ENCODE measurements around the gene BPIFB4.
A peak's percentile ranks its signal among the peaks of the same experiment; 100 is the strongest.
"Not testable (repeated sequence)": the region's sequence is repeated elsewhere in the genome, so short reads cannot be mapped to it uniquely, and the experiment has no call there.

BPIFB4 gene

DNA sequence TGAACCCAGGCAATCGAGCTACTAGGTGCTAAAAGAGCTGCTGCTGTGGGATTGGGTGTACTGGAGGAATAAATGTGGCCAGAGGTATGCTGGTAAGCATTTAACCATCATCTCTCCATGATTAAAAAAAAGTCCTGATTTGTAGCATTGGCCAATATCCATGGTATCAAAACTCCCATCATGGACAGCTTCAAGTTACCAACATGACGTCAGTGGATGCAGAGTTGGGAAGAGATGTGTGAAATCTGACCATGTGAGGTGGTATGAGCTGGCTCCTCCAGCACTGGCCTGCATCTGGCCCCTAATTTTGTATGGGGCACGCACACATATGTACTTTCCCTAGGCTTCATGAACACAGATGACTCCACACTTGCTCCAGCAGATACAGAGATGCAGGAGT is 11.7 kb downstream of the BPIFB4 start:
- DNase-seq: no peak

DNA sequence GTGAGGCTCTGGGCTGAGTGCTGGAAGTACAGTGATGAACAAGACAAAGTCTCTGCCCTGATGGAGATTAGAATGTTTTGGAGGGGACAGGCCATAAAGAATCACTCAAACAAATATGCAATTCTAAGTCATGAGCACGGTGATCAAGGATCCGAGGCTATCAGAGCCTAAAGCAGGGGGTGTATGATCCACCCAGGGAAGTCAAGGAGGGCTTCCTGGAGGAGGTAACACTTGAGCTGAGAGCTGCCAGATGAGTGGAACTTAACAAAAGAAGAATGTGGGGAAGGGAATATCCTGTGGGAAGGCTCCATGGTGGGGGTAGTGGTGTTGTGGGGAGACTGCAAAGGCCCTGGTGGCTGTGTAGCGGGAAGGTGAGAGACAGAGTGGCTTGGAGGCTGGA is 12.2 kb downstream of the BPIFB4 start:
- DNase-seq: no peak

DNA sequence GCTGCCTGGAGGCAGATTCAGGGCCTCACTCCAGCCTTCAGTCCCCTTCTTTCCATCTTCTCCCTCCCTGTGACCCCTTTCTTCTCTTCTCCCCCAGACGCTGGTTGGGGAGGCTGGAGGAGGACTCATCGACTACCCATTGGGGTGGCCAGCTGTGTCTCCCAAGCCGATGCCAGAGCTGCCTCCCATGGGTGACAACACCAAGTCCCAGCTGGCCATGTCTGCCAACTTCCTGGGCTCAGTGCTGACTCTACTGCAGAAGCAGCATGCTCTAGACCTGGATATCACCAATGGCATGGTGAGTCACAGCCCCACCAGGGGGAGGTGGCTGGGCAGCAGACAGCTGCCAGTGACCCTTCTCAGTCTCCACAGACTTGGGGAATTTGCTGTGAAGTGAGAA is 12.9 kb downstream of the BPIFB4 start:
- DNase-seq: no peak

DNA sequence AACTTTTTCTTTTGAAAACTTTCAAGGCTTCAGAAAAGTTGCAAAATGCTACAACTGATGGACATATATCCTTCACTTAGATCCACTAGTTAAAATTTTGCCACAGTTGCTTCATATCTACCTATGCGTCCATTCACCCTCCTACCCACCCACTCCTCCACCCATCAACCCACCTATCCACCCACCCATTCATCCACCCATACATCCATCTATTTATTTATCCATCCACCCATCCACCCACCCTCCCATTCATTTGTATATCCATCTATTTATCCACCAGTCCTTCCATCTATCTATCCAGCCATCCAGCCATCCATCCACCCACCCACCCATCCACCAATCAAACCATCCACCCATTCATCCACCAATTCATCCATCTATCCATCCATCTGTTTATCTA is 13.6 kb downstream of the BPIFB4 start:
- no peak for DNase-seq

DNA sequence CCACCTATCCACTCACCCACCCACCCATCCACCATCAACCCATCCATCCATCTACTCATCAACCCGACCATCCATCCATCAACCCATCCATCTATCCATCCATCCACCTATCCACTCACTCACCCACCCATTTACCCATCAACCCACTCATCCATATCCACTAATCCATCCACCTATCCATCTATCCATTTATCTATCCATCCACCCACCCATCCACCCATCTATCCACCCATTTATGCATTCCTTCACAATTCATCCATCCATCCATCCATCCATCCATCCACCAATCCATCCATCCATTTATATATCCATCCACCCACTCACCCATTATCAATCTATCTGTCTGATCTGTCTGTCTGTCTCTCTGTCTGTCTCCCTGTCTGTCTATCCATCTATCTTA is 14.1 kb downstream of the BPIFB4 start:
- DNase-seq: no peak

DNA sequence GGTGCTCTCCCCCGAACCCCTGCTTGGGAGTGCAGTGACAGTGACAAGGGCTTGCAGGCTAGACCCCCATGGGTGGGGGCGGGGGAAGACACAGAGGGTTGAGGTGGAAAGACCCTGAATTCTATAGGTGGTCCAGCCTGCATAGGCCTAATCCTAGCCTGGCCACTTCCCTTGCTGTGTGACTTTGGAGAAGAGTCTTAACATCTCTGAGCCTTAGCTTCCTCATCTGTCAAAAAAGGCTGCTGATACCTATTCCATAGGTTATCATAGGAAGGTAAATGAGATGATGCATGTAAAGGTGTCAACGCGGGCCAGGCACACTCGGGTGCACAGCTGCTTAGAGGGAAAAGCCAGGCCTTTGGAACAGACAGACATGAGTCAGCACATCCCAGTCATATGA is 15.8 kb downstream of the BPIFB4 start:
- no peak for DNase-seq

DNA sequence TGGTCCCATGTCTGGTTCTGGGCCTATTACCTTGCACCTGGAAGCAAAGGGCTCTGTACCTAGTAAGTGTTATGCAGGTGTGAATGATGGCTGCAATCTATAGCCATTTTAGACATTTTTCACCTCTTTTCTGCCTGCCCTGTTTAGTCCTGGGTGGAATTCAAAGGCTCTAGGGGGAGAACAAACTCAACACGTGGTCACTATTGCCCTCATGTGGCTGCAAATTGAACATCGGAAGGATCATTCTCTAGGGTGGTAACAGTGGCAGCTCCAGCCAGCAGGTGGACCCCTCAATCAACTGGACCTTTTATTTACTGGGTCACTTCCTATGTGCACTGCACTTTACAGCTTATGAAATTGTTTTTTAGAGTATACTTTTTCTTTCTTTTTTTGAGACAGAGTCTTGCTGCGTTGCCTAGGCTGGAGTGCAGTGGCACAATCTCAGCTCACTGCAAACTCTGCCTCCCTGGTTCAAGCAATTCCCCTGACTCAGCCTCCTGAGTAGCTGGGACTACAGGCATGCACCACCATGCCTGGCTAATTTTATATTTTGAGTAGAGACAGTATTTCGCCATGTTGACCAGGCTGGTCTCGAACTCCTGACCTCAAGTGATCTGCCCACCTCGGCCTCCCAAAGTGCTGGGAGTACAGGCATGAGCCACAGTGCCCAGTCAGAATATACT is 16.6 kb downstream of the BPIFB4 start:
- peak; percentile 71 for DNase-seq

DNA sequence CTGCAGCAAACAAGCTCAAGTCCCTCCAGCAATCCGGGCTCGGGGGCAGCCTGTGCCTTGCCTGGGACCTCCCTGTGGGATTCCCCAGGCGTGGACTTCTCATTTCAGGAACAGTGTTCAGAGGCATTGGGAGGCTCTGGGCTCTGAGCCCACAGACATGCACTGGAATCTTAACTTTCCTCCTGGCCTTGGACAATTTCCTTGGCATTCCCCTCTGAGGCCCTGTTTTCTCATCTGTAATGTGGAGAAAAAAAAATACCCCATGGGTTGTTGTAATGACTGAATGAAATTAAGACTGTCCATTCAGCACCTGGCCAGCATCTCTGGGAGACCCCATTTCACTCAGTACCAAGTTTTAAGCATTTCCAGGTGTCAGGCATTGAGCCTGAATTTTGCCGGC is 17.6 kb downstream of the BPIFB4 start:
- DNase-seq: no peak

DNA sequence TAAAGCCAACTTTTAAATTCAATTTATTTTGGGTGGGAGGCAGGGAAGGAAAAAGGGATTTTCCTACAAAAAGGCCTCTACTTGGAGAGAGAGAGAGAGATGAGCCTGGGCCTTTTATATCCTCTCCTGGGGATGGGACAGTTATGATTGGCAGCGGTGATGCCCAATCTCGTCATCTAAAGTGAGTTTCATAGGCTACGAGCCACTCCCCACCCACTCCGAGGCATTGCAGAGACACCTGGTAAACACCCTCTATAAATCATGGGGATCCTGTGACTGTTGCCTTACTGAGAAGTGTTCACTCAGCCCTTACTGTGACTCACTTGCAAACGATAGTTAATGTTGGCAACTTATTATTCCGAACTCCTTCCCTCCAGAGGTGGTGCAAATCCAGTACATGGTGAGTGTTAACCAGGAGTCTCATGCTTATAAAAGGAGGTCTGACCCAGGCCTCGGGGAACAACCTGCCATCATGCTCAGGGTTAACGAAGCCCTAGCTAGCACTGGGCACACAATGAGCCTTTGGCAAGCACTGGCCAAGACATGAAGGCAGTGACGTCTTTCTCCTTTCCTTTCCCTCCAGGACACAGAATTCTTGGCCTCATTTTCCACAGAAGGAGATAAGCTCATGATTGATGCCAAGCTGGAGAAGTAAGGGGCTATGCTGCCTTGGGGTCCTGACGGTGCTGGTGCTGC is 20.5 kb downstream of the BPIFB4 start:
- DNase-seq: no peak

DNA sequence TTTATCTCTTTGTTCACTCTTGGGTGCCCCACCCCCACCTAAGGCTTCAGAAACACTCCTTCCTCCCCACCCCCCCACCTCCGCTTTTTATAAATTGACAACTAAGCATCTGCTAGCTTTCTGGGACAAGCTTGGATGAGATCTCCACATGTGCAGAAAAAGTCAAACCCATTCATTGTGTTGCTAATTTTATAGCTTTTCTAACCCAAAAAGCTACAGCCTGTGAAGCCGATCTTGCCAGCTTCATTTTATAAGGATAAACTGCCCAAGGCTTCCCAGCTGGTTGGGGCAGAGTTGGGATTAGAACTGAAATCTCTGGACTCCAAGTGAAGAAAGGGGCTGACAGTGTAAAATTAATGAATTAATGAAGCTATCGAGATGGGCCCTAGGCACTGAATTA is 24.1 kb downstream of the BPIFB4 start:
- no peak for DNase-seq

DNA sequence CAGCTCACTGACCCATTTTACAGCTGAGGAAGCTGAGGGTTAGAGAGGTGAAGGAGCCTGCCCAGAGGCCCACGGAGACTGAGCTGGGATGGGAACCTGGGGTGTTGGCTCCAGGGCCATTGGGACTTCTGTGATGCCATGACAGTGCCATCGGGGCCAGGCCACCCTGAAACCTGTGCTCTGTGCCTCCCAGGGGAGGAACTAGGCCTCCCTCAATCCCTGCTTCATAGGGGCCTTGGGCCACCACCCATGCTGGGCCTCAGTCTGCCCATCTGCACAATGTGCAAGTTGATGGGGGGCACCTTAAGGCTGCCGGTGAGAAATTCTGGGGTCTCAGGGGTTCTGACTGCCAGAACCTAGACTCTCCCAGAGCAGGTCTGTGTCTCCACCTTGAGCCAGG is 24.9 kb downstream of the BPIFB4 start:
- DNase-seq: no peak

DNA sequence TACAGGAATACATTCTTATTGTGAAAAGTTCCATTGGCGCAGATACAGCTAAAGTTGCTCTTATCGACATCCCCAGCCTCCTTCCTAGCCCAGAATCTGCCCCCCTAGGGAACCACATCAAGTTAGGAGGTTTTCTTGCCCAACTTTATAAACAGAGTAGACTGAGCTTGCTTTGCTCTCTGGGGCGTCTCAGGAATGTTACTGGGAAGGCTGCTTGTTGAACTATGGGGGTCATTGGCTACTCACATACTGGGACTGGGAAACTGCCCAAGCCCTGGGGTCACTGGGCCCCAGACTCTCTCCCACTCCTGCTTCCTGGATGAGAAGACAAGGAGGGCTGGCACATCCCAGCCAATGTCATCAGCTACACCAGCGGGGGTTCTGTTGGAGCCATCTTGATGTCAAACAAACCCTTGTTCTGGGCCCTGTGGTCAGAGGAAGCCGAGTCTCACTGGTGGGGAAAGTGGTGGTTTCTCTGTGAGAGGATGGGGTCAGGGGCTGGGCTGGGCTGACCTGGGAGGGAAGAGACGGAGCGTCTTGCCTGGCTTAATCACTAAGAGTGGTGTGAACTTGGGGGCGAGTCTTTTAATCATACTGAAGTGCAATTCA is 26.0 kb downstream of the BPIFB4 start:
- DNase-seq: no peak

DNA sequence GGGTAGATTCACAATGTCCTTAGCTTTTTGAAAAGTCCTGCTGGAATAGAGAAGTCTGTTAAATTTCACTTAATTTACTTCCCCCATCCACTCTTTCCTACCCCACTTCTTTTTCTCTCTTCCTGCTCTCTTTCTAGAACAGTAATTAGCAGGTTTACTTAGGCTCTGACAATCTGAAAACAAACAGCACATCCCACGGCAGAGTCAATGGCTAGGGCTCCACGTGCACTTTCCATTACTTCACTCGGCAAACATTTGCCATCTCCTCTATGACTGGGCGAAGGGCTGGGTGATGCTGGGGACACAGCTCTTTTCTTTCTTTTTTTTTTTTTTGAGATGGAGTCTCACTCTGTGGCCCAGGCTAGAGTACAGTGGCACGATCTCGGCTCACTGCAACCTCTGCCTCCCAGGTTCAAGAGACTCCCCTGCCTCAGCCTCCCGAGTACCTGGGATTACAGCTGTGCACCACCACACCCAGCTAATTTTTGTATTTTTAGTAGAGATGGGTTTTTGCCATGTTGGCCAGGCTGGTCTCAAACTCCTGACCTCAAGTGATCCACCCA is 26.7 kb downstream of the BPIFB4 start:
- DNase-seq: not testable (repeated sequence)

DNA sequence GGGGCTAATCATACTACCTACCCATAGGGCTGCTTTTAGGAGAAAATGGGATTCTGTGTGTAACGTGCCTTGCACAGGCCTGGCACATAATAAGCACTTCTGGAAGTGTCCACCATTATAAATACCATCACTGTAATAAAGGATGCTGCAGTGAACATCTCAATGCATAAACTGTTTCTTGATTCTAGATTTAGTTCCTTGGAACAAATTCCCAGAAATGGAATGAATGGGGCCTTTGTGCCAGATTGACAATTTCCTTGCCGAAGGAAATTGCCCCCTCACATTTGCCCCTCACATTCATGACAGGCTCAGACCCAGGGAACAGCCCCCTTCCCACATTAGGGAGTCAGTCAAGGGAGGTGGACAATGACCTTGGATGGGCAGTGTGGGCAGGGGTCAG is 29.2 kb downstream of the BPIFB4 start:
- no peak for DNase-seq

DNA sequence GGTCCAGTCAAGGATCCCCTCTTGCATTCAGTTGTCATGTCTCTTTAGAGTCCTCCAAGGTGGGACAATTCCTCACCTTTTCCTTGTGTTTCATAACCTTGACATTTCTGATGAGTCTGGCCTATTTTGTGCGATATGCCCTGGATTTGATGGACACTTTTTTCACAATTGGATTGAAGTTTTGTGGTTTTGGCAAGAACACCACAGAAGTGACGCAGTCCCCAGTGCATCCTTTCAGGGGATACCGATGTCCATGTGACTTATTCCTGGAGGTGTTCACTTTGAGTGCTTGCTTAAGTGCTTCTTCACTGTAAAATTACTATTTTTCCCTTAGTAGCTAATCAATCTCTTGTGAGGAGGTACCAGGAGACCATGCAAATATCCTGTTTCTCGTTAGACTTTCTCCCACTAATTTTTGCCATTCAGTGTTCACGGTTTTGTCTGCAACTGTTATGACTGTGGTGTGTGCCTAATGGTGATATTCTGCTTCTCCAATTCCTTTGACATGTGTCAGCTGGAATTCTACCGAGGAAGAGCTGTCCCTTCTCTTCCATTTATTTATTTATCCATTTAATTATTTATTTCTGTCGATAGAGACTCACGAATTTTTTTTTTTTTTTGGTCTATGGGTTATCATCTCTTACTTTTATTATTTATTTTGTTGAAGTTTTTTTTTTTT is 30.8 kb downstream of the BPIFB4 start:
- no peak for DNase-seq

DNA sequence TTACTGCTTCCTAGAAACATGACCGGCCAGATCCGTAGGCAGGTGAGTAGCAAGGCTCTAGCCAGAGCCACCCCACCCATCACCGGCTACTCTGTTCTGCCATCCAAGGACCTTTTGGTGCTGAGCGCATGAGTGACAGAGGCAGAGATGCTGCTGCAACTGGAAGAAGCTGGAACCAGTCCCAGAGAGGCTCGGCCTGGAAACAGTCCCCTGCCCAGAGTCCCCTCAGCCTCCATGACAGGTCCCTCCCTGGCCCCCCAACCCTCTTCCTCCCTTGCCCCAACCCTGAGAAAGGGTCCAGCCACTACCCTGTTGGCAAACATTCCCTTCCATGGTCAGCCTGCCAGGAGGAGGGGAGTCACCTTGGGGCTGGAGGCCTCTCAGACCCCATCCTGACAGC is 31.9 kb downstream of the BPIFB4 start:
- no peak for DNase-seq

DNA sequence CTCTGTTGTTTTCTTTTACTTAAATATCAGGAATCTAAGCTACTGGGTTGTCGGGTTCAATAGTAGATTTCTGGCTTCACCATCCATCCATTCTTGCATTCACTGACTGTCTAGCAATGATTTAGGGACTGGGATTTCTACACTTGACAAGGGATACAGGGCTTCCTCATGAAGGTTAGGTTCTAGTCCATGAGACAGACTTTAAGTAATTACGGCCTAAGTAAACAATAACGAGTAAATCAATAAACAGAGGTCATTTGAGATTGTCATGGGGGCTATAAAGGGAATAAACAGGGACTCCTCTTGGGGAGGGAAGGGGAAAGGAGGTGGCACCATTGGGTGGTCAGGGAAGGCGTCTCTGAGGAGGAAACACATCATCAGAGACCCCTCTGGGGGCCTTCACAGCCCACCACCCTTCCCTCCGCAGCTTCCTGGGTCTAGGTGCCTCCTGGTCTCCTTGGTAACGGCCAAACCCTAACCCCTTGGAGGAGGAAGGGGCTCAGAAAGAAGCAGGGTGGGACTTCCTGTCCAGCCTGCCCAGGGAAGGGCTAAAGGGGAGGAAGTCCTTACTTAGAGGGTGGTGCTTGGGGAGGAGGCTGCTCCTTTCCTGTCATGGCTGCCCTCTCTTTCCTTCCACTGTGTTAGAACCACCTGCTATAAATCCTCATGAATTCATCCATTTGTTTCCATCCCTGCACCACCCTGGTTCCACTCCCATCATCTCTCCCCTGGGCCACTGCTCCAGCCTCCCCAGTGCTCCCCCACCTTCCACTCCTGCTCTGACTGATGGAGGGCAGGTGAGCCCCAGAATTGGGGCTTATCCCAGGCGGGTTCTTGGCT is 33.3 kb downstream of the BPIFB4 start:
- no peak for DNase-seq

DNA sequence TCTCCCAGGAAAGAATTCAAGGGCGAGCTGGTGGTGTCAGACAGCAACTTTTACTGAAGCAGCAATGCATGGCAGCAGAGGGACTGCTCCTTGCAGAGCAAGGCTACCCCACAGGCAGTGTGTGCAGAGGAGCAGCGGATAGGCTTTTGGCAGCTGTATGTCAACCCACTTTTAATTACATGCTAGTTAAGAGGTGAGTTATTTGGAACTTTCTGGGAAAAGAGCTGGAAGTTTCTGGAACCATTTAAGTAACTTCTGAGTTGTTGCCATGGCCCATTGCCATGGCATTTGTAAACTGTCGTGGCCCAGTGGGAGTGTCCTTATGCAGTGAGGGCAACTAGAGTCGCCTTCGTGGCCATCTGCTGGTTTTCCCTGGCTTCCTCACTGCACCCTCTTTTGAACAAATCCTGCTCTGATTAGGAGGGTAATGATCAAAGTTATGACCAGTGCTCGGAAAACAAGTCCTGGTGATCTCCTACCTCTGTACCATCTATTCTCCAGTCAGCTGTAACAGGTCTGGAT is 34.0 kb downstream of the BPIFB4 start:
- no peak for DNase-seq

DNA sequence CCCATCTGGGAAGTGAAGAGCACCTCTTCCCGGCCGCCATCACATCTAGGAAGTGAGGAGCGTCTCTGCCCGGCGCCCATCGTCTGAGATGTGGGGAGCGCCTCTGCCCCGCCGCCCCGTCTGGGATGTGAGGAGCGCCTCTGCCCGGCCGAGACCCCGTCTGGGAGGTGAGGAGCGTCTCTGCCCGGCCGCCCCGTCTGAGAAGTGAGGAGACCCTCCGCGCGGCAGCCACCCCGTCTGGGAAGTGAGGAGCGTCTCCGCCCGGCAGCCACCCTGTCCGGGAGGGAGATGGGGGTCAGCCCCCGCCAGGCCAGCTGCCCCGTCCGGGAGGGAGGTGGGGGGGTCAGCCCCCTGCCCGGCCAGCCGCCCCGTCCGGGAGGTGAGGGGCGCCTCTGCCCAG is 36.1 kb downstream of the BPIFB4 start:
- DNase-seq: not testable (repeated sequence)

DNA sequence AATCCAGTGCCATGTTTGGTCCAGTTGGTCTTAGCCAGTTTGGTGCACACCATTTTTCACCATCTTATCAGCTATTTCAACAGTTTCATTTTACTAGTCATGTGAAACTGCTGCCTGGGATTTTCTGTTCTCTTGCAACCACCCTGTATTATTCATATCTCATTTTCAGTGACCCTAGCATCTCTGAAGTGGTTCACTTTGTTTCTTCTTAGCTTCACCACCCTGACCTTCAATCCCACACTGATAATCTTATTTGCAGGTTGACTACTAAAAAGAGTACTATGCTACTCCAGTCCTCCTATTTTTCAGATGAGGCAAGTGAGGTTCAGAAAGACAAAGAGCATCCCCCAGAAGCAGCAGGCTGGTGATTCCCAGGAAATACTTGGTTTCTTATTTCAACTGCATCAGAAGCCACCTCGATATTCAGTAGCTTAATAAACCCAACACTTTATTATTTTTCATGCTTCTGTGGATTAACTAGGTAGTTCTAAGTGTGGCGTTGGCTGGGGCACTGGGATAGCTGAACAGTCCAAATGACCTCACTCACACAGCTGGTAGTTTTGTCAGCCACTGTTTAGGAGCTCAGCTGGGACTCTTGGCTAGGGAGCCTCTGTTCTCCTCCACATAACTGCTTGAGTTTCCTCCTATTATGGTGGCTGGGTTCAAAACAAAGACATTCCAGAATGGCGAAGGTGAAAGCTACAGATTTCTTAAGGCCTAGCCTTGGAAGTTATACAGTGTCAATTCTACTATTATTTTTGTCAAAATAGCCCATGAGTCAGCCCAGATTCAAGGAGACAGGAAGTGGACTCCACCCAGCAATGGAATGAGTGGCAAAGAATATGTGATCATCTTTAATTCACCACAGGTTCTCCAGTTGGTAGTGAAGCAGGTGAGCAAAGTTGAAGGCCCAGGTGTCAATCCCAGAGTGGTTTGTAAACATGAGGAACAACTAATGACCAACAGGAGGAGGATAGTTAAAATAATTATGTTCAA is 40.6 kb downstream of the BPIFB4 start:
- DNase-seq: no peak

DNA sequence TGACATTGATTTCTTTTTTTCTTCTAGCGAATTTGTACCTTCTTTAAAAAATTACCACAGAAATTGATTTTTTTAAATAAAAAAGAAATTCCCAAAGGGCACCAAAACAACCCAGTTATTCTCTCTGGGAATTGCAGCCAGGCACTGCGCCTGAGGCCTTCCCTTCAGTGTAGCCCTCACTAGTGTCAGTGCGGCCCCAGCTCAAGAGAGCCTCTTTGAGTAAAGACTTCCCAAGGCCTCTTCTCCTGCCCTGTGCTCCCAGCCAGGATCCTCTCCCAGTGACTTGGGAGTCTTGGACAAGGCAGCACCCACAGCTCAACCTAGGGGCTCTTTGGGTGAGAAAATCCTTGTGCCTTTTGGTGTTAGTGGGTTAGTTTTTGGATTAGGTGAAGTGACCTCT is 41.5 kb downstream of the BPIFB4 start:
- DNase-seq: no peak

Data from NCI-H2171 (cell line).